Mesendoderm (in vitro differentiated cells): ENCODE results near the gene FKBP15.
"Not testable (repeated sequence)": the region's sequence is repeated elsewhere in the genome, so short reads cannot be mapped to it uniquely, and the experiment has no call there.

ENCODE experiments used
- DNase-seq: peaks from one replicate; pipeline ENCODE4 v3.0.0; 2013
- H2AK5ac ChIP-seq: 2 replicates; pipeline ENCODE4 v1.6.1; 2013; ENCODE audit warnings: low read length, inconsistent platforms
- H2BK120ac ChIP-seq: 2 replicates; pipeline ENCODE4 v1.6.1; 2013; ENCODE audit warnings: low read depth, mild to moderate bottlenecking, low read length, moderate library complexity, mixed read lengths
- H2BK15ac ChIP-seq: replicated peaks from 2 replicates; pipeline ENCODE4 v1.6.1; 2013; ENCODE audit warnings: low read depth, mild to moderate bottlenecking, moderate library complexity
- H2BK5ac ChIP-seq: 2 replicates; pipeline ENCODE4 v1.6.1; 2013; ENCODE audit warnings: low read length, inconsistent platforms
- H3K18ac ChIP-seq: 2 replicates; pipeline ENCODE4 v1.6.1; 2013; ENCODE audit warnings: mild to moderate bottlenecking, low read length, mixed read lengths
- H3K23ac ChIP-seq: one replicate; pipeline ENCODE4 v1.6.1; 2013; ENCODE audit warnings: low read length
- H3K27ac ChIP-seq: 2 replicates; pipeline ENCODE4 v1.5.1; 2013; ENCODE audit warnings: low read depth, mild to moderate bottlenecking, inconsistent platforms, low read length, moderate library complexity
- H3K27me3 ChIP-seq: 2 replicates; pipeline ENCODE4 v1.6.1; 2013; ENCODE audit warnings: low read length, control low read depth, mild to moderate bottlenecking, inconsistent platforms; ENCODE audit not compliant: insufficient read depth, poor library complexity
- H3K36me3 ChIP-seq: 2 replicates; pipeline ENCODE4 v1.6.1; 2013; ENCODE audit warnings: low read length, inconsistent platforms; ENCODE audit not compliant: control insufficient read depth, insufficient read depth
- H3K4ac ChIP-seq: one replicate; pipeline ENCODE4 v1.6.1; 2013; ENCODE audit warnings: low read depth, mild to moderate bottlenecking, low read length, moderate library complexity
- H3K4me1 ChIP-seq: 2 replicates; pipeline ENCODE4 v1.6.1; 2013; ENCODE audit warnings: low read depth, low read length, inconsistent platforms; ENCODE audit not compliant: control insufficient read depth
- H3K4me2 ChIP-seq: 2 replicates; pipeline ENCODE4 v1.6.1; 2013; ENCODE audit warnings: low read length
- H3K4me3 ChIP-seq: 2 replicates; pipeline ENCODE4 v1.5.1; 2013; ENCODE audit warnings: mild to moderate bottlenecking, low read length
- H3K56ac ChIP-seq: one replicate; pipeline ENCODE4 v1.6.1; 2013; ENCODE audit warnings: low read length
- H3K79me1 ChIP-seq: 2 replicates; pipeline ENCODE4 v1.6.1; 2013; ENCODE audit warnings: low read length, inconsistent platforms
- H3K79me2 ChIP-seq: 2 replicates; pipeline ENCODE4 v1.6.1; 2013; ENCODE audit warnings: mild to moderate bottlenecking, low read length; ENCODE audit not compliant: control insufficient read depth, insufficient read depth
- H3K9ac ChIP-seq: 2 replicates; pipeline ENCODE4 v1.6.1; 2013; ENCODE audit warnings: low read length, inconsistent platforms
- H4K5ac ChIP-seq: one replicate; pipeline ENCODE4 v1.6.1; 2013; ENCODE audit warnings: low read length
- H4K8ac ChIP-seq: one replicate; pipeline ENCODE4 v1.6.1; 2013; ENCODE audit warnings: low read depth, mild to moderate bottlenecking, control low read depth, low read length, moderate library complexity
- WGBS: extraction: QIAGEN DNeasy Blood & Tissue Kit; methylation state at CpG from one replicate; pipeline ENCODE4 v1.1.7; 2013; ENCODE audit warnings: low lambda C conversion rate, missing lambda C conversion rate; ENCODE audit not compliant: insufficient coverage; ENCODE audit errors: extremely low coverage; 5-methylcytosine and 5-hydroxymethylcytosine counted together

The FKBP15 gene

DNA sequence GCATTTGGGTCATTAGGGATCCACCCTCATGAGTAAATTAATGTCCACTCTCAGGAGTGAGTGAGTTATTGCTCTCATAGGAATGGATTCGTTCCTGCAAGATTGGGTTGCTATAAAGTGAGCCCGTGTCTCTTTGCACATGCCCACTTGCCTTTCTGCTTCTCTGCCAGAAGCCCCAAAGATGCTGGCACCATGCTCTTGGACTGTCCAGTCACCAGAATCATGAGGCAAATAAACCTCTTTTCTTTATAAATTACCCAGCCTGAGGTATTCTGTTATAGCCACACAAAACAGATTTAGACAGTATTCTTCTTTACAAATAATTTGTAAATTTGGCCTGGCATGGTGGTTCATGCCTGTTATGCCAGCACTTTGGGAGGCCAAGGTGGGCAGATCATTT lies 29.7 kb upstream of the FKBP15 start:
- Histone ChIP-seq H3K79me2 (no peaks in the 10 kb centered on the region), H3K18ac (no peak overlapping the region), H2BK5ac (no peak overlapping the region), H3K4me2 (no peak overlapping the region), H3K9ac (no peak overlapping the region), H2AK5ac (no peak overlapping the region), H3K27me3 (no peaks in the 10 kb centered on the region), H3K23ac (no peak overlapping the region), H3K27ac (no peak overlapping the region), H3K36me3 (no peaks in the 10 kb centered on the region), H4K5ac (no peak overlapping the region), H3K4ac (no peak overlapping the region), H2BK15ac (no peak overlapping the region), H2BK120ac (no peak overlapping the region), H4K8ac (no peak overlapping the region), H3K4me3 (no peak overlapping the region), H3K79me1 (no peaks in the 10 kb centered on the region), H3K4me1 (no peaks in the 10 kb centered on the region), H3K56ac (no peak overlapping the region)
- WGBS, result no CpG with 5 or more reads among the region's 2 CpGs
- DNase-seq, result no peak

DNA sequence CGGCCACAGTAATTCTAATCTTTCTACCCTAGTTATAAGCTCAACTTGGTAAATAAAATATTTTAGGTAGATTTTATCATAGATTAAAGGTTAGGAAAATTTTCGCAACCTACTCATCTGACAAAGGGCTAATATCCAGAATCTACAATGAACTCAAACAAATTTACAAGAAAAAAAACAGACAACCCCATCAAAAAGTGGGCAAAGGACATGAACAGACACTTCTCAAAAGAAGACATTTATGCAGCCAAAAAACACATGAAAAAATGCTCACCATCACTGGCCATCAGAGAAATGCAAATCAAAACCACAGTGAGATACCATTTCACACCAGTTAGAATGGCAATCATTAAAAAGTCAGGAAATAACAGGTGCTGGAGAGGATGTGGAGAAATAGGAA lies 28.6 kb upstream of the FKBP15 start:
- not testable (repeated sequence) for H2BK5ac ChIP-seq, H3K9ac ChIP-seq, H3K79me1 ChIP-seq, H3K27me3 ChIP-seq, DNase-seq, H3K4ac ChIP-seq, H2BK120ac ChIP-seq, H3K79me2 ChIP-seq, H4K8ac ChIP-seq, H3K18ac ChIP-seq, H3K23ac ChIP-seq, H3K4me3 ChIP-seq, H3K4me1 ChIP-seq, H3K4me2 ChIP-seq, H3K56ac ChIP-seq, H4K5ac ChIP-seq, H2BK15ac ChIP-seq, H2AK5ac ChIP-seq, H3K27ac ChIP-seq, H3K36me3 ChIP-seq
- WGBS, result no CpG with 5 or more reads among the region's 2 CpGs

DNA sequence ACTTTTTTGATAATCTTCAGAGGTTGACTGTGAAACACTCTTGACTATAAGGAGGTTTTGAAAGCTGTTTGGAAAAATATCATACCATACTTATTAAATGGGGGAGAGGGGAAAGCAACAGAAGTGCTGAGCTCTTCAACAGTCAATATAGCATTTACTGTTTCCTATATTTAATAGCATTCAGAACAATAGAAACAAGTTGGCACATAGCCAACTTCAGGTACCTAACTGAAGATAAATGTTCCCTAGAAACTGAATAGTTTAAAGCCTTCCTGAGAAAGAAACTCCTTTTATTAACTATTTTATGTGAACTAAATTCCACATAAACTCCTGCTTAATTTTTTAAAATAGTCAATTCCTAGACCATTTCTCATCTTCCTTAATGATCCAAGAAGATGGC lies 26.6 kb upstream of the FKBP15 start:
- H3K4me1 ChIP-seq, result no peaks in the 10 kb centered on the region
- H3K56ac ChIP-seq, result no peak overlapping the region
- no peak overlapping the region for H3K9ac ChIP-seq
- H2BK5ac ChIP-seq, result no peak overlapping the region
- no peak overlapping the region for H2BK15ac ChIP-seq
- H3K4me2 ChIP-seq, result no peak overlapping the region
- no peaks in the 10 kb centered on the region for H3K27me3 ChIP-seq
- H2AK5ac ChIP-seq, result no peak overlapping the region
- no peak overlapping the region for H3K18ac ChIP-seq
- H3K4ac ChIP-seq, result no peak overlapping the region
- H3K23ac ChIP-seq, result no peak overlapping the region
- H3K79me1 ChIP-seq, result no peaks in the 10 kb centered on the region
- H3K4me3 ChIP-seq, result no peak overlapping the region
- H3K27ac ChIP-seq, result no peak overlapping the region
- H4K5ac ChIP-seq, result no peak overlapping the region
- no peak for DNase-seq
- no peaks in the 10 kb centered on the region for H3K79me2 ChIP-seq
- no peak overlapping the region for H2BK120ac ChIP-seq
- no peak overlapping the region for H4K8ac ChIP-seq
- no peaks in the 10 kb centered on the region for H3K36me3 ChIP-seq

DNA sequence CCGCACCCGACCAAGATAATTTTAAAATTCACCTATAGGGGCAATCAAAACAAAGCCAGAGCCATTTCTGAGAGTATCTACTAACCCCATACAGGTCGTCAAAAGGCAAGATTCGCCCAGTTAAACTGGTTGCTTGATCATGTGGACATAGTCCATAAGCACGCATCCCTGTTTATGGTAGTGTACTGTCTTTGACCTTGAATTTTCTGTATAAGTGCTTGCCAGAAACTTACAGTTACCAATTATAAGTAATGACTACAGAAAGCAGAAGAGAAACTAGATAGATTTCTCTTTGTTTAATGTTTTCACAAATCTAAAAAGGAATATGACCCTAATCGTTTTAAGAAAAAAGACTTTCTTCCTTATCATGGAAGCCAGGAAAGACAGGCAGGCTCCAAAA lies 25.9 kb upstream of the FKBP15 start:
- no peak overlapping the region for H3K18ac ChIP-seq

DNA sequence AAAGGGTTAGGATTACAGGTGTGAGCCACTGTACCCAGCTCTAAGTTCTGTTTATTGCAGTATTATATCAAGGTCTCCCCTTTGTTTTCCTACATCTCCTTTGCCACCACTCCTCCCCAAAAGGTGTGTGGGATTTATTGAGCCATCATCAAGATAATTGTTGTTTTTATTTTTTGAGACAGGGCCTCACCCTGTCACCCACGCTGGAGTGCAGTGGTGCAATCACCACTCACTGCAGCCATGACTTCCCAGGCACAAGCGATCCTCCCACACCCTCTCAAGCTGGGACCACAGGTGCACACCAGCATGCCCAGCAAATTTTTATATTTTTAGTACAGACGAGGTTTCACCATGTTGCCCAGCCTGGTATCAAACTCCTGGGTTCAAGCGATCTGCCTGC lies 24.8 kb upstream of the FKBP15 start:
- no CpG with 5 or more reads among the region's 4 CpGs for WGBS
- Histone ChIP-seq H2AK5ac (no peak overlapping the region), H3K23ac (no peak overlapping the region), H3K79me1 (no peaks in the 10 kb centered on the region), H3K27ac (no peak overlapping the region), H3K4me2 (no peak overlapping the region), H3K4ac (no peak overlapping the region), H3K56ac (no peak overlapping the region), H3K79me2 (no peaks in the 10 kb centered on the region), H2BK120ac (no peak overlapping the region), H3K36me3 (no peaks in the 10 kb centered on the region), H2BK15ac (no peak overlapping the region), H3K18ac (no peak overlapping the region), H4K5ac (no peak overlapping the region), H3K4me3 (no peak overlapping the region), H4K8ac (no peak overlapping the region), H3K4me1 (no peaks in the 10 kb centered on the region), H3K9ac (no peak overlapping the region), H3K27me3 (no peaks in the 10 kb centered on the region), H2BK5ac (no peak overlapping the region)
- no peak for DNase-seq

More for the DNA sequence above, 25.9 kb upstream of the FKBP15 start:
- no CpG with 5 or more reads among the region's 6 CpGs for WGBS
- no peak overlapping the region for H3K9ac ChIP-seq
- no peaks in the 10 kb centered on the region for H3K27me3 ChIP-seq
- H2BK120ac ChIP-seq, result no peak overlapping the region
- no peak overlapping the region for H2BK5ac ChIP-seq
- H3K79me2 ChIP-seq, result no peaks in the 10 kb centered on the region
- H3K56ac ChIP-seq, result no peak overlapping the region
- H2BK15ac ChIP-seq, result no peak overlapping the region
- H3K79me1 ChIP-seq, result no peaks in the 10 kb centered on the region
- H4K8ac ChIP-seq, result no peak overlapping the region
- H3K36me3 ChIP-seq, result no peaks in the 10 kb centered on the region
- no peaks in the 10 kb centered on the region for H3K4me1 ChIP-seq
- no peak overlapping the region for H3K4ac ChIP-seq
- H3K27ac ChIP-seq, result no peak overlapping the region
- H3K23ac ChIP-seq, result no peak overlapping the region
- no peak overlapping the region for H2AK5ac ChIP-seq
- H3K4me2 ChIP-seq, result no peak overlapping the region
- DNase-seq, result no peak
- no peak overlapping the region for H4K5ac ChIP-seq
- no peak overlapping the region for H3K4me3 ChIP-seq

DNA sequence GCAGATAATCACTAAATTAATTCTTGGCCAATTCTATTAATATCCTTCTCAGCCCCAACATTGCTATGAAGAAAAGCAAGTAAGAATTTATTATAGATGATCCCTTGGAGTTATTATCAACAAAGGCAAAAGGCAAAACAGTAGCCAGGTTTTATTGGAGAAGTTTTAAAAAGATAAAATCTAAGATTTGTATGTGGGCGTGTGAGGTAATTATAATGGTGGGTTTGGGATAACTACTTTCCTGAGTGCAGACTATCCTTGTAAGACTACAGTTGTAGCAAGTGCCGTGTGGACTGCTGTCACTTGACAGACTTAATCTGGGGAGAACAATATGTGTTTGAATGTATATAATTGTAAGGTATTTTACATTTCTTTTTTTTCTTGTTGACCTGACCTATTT lies 23.5 kb upstream of the FKBP15 start:
- no peak overlapping the region for H3K23ac ChIP-seq
- H2BK15ac ChIP-seq, result no peak overlapping the region
- no peak overlapping the region for H2BK120ac ChIP-seq
- H3K27ac ChIP-seq, result no peak overlapping the region
- no peaks in the 10 kb centered on the region for H3K79me2 ChIP-seq
- no peaks in the 10 kb centered on the region for H3K36me3 ChIP-seq
- WGBS, result 100% methylated on average over 1 of the region's 2 CpGs
- H3K4me2 ChIP-seq, result no peak overlapping the region
- H3K9ac ChIP-seq, result no peak overlapping the region
- no peaks in the 10 kb centered on the region for H3K79me1 ChIP-seq
- H2BK5ac ChIP-seq, result no peak overlapping the region
- H3K4me1 ChIP-seq, result no peaks in the 10 kb centered on the region
- no peak overlapping the region for H3K18ac ChIP-seq
- DNase-seq, result no peak
- H3K56ac ChIP-seq, result no peak overlapping the region
- H3K27me3 ChIP-seq, result no peaks in the 10 kb centered on the region
- no peak overlapping the region for H4K8ac ChIP-seq
- no peak overlapping the region for H4K5ac ChIP-seq
- H3K4me3 ChIP-seq, result no peak overlapping the region
- no peak overlapping the region for H2AK5ac ChIP-seq
- H3K4ac ChIP-seq, result no peak overlapping the region
